HPDE6-E6E7 (cell line): ENCODE data around the gene PROX1.
"Not testable (repeated sequence)": the region's sequence is repeated elsewhere in the genome, so short reads cannot be mapped to it uniquely, and the experiment has no call there.

Source experiments
- DNase-seq: peaks from one replicate; pipeline ENCODE4 v3.0.0; 2011; ENCODE audit warnings: missing footprints; ENCODE audit errors: extremely low spot score

Gene PROX1

GRCh38 chr1:214068979-214069378 lies 81.2 kb downstream of the PROX1 start:
- no peak for DNase-seq

DNA sequence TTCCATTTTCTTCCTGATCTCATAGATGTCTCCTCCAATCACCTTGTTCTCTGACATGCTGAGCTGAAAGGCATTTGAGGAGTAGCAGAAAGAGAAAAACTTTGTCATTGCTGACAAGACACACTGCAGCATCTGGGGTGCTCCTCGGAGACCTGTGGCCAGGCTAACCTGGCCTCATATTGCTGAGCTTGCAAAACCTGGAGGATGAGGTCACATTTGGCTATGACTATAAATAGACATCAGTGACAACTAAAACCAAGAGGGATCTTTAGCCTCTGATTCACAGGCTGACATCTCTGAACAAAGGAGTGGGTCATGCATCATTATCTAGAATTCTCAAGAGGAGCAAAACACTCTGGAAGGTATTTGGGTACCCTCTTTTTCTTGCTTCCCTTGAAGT lies 83.7 kb downstream of the PROX1 start:
- DNase-seq, result no peak

DNA sequence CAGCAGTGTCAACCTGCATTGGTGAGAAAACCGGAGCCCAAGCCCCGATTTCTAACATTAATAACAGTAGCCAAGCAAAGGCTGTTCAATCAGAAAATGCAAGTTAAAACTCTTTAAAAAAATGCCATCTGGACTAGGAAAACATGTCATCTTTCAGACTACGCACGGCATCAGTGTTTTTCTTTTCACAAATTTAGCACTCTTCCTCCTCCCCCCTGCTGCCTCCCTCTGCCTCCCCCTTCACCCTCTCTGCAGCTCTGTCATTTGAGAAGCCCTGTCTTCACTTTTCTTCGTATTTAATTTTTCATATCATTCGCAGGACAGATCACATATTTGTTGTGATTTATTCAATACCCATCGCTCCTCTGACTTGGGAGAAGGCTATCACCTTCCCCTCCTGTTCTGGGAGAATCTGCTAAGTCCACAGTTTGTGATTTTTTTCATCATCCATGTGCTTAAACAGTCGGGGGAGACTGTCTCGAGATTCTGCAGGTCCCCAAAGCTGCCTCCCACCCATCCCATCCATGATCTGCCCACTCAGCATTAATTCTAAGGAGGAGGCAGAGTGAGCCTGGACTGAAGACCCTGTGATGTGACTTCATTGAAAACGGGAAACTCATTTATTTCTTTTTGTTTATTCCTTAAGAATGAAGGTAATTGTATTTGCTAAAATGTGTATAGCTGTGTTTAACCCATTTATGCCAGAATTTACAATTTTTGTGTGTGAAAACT lies 84.8 kb downstream of the PROX1 start:
- no peak for DNase-seq

DNA sequence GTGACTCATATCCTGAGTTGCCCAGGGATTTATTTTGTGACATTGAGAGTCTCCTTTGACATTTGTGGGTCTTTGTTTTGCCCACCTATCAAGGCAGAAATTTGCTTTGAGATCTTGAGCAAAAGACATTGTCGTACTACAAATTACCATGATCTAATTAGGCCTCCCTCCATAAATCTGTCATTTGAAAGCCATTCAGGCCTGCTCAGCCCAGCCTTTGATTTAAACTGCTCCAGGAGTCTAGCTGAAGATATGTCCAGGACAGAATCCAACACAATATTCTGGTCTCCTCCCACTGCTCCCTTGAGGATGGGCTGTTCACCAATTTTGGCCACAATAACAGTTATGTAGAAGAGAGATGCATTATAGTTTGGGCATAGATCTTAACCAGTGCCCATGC lies 86.7 kb downstream of the PROX1 start:
- no peak for DNase-seq

GRCh38 chr1:214075305-214075998 lies 87.7 kb downstream of the PROX1 start:
- DNase-seq, result no peak

- no peak for DNase-seq
Measured at GRCh38 chr1:214075999-214076707, 88.4 kb downstream of the PROX1 start.

- DNase-seq, result no peak
Measured at GRCh38 chr1:214076708-214077065, 88.9 kb downstream of the PROX1 start.

- no peak for DNase-seq
Measured at GRCh38 chr1:214078950-214079349, 91.2 kb downstream of the PROX1 start.

DNA sequence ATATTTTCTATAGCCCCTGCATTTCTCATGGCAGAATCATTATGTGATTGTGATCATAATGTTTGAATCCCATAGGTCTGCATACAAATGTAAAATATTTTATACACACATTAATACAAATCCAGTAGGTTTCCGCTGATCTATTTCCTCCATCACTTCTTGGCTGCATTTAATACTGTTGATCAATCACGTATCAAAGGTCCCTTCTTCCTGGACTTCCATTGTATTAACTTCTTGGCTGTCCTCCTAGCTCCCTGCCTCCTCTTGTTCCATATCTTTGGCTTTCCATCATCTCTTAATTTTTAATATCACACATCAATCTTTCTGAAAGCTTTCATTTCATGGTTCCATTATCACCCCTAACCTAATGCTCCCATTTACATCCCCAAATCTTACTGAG lies 97.6 kb downstream of the PROX1 start:
- DNase-seq, result no peak

DNA sequence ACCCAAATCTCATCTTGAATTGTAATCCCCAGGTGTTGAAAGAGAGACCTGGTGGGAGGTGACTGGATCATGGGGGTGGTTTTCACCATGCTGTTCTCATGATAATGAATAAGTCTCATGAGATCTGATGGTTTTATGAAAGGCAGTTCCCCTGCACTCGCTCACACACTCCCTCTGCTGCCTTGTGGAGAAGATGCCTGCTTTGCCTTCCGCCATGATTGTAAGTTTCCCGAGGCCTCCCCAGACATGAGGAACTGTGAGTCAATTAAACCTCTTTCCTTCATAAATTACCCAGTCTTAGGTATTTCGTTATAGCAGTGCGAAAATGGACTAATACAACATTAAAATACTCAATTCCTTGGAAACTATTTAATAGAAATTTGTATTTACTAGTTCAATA lies 99.2 kb downstream of the PROX1 start:
- no peak for DNase-seq

GRCh38 chr1:214089003-214089402 lies 101.2 kb downstream of the PROX1 start:
- DNase-seq, result not testable (repeated sequence)
